ENCODE data around the gene MBD5.
"Not testable (repeated sequence)": the region's sequence is repeated elsewhere in the genome, so short reads cannot be mapped to it uniquely, and the experiment has no call there.

MBD5 gene

DNA sequence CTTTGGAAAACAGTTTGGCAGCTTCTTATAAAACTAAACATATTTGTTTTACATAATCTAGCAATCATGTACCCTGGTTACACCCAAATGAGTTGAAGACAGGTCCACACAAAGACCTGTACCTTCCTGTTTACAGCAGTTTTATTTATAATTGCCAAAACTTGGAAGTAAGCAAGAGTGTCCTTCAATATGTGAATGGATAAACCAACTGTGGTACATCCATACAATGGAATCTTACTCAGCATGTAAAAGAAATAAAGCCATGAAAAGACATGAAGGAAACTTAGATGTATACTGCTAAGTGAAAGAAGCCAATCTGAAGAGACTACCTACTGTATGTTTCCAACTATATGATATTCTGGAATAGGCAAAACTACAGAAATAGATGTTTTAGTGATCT is 24.1 kb upstream of the MBD5 start:
- H3K27ac ChIP-seq, result no peak overlapping the region

DNA sequence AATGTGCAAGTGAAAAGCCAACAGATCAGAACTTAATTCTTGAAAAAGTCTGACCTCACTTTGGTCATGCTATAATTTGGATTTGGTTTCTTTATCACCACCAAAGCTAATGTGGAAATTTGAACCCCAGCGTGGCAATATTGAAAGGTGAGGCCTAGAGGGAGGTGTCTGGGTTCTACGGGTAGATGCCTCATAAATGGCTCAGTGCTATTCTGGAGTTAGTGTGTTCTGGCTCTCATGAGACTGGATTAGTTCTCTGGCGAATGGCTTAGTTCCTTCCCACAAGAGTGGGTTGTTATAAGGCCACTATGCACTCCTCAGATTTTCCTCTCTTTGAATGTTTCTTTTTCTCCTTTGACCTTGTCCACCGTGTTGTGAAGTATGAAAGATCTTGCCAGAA is 22.7 kb upstream of the MBD5 start:
- H3K27ac ChIP-seq, result no peak overlapping the region
- no peak for TF ChIP-seq ZFX (IDR thresholded peaks at IDR 0.05; ENCODE audit: borderline replicate concordance)
- TF ChIP-seq, protein P1, sequence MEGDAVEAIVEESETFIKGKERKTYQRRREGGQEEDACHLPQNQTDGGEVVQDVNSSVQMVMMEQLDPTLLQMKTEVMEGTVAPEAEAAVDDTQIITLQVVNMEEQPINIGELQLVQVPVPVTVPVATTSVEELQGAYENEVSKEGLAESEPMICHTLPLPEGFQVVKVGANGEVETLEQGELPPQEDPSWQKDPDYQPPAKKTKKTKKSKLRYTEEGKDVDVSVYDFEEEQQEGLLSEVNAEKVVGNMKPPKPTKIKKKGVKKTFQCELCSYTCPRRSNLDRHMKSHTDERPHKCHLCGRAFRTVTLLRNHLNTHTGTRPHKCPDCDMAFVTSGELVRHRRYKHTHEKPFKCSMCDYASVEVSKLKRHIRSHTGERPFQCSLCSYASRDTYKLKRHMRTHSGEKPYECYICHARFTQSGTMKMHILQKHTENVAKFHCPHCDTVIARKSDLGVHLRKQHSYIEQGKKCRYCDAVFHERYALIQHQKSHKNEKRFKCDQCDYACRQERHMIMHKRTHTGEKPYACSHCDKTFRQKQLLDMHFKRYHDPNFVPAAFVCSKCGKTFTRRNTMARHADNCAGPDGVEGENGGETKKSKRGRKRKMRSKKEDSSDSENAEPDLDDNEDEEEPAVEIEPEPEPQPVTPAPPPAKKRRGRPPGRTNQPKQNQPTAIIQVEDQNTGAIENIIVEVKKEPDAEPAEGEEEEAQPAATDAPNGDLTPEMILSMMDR (IDR thresholded peaks at IDR 0.05), result no peak

More for the DNA sequence above, 24.1 kb upstream of the MBD5 start:
- TF ChIP-seq, protein P1 (IDR thresholded peaks at IDR 0.05), result no peak
- no peak for TF ChIP-seq ZFX (IDR thresholded peaks at IDR 0.05; ENCODE audit: borderline replicate concordance)

DNA sequence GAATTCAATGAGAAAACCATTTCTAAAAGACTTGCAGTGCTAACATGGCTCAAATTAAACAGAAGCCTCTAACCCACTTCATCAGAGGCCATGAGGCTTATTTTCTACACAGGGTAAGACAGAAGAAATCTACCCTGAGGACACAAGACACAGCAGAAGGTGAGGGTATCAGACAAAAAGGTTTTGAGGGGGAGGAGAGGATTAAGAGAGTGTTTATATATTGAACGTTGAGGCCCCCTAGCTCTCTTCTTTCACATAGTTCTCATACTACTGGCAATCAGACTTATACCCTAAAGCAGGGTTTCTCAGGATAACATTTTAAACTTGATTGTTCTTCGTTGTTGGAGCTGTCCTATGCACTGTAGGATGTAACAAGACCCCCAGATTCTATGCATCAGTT is 21.8 kb upstream of the MBD5 start:
- no peak overlapping the region for H3K27ac ChIP-seq
- TF ChIP-seq ZFX (IDR thresholded peaks at IDR 0.05; ENCODE audit: borderline replicate concordance), result no peak
- TF ChIP-seq, protein P1 (IDR thresholded peaks at IDR 0.05), result no peak

DNA sequence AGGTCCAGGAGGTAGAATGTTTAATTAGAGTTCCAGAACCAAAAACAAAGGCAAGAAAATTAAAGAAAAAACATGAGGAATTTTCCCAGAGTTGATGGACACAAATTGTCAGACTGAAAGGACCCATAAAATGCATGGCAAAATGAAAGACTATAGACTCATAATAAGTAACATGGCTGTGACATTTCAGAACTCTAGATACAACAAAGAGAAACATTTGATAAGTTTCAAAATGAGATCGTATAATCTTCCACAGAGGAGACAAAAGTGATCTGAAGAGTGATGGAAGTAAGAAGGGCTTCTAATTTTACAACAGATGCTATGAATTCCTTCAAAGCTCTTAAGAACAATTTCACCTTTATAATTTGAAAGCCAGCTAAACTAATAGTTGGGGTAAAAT is 20.8 kb upstream of the MBD5 start:
- no peak overlapping the region for H3K27ac ChIP-seq
- TF ChIP-seq ZFX (IDR thresholded peaks at IDR 0.05; ENCODE audit: borderline replicate concordance), result no peak
- TF ChIP-seq, protein P1 (IDR thresholded peaks at IDR 0.05), result no peak

DNA sequence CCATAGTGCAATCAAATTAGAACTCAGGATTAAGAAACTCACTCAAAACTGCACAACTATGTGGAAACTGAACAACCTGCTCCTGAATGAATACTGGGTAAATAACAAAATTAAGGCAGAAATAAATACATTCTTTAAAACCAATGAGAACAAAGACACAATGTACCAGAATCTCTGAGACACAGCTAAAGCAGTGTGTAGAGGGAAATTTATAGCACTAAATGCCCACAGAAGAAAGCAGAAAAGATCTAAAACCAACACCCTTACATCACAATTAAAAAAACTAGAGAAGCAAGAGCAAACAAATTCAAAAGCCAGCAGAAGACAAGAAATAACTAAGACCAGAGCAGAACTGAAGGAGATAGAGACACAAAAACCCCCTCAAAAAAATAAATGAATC is 18.5 kb upstream of the MBD5 start:
- H3K27ac ChIP-seq, result not testable (repeated sequence)

DNA sequence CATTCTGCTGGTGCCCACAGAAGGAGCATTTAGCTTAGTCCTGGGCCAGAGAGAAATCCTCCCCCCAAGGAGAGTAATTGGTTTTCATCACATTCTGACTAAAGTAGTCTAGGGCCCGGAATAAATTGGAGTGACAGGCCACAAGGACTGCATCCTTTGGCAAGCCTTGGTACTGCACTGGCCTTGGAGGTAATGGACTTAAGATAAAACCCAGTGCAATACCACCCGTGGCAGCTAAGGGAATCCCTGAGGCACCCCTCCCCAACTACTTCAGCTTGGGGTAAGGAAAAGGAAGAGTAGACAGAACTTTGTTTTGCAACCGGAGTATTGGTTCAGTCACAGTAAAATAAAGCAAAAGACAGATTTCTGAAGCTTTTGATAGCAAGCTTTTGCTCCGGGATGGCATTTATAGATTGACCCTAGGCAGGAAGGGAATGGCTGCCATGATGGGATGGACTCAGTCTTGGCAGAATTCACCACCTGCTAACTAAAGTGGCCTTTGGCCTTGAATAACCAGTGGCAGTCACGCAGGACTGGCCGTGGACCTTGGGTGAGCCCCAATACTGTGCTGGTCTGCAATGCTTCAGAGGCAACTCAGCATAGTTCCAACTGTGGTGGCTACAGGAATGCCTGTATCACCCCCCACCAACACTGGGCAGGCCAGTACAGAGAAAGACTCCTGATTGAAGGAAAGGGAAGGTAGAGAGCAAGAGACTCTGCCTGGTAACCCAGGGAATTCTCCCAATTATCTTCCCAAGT is 14.5 kb upstream of the MBD5 start:
- TF ChIP-seq, protein P1 (IDR thresholded peaks at IDR 0.05), result no peak
- no peak for TF ChIP-seq ZFX (IDR thresholded peaks at IDR 0.05; ENCODE audit: borderline replicate concordance)
- no peak overlapping the region for H3K27ac ChIP-seq

DNA sequence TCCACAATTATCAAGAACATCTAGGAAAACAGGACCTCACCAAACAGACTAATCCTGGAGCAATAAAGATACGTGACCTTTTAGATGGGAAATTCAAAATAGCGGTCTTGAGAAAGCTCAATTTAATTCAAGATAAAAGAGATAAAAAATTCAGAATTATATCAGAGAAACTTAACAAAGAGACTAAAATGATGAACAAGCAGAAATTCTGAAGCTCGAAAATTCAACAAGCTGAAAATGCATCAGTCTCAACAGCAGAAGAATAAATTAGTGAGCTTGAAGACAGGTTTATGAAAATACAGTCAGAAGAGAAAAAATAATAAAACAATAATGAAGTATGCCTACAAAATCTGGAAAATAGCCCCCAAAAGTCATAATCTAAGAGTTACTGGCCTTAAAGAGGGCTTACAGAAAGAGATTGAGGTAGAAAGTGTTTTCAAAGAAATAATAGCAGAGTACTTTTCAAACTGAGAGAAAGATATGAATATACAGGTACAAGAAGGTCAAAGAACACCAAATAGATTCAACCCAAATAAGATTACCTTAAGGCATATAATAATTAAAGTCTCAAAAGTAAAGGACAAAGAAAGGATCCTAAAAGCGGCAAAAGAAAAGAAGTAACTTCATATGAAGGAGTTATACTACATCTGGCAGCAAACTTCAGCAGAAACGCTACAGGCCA is 13.5 kb upstream of the MBD5 start:
- H3K27ac ChIP-seq, result no peak overlapping the region
- TF ChIP-seq ZFX (IDR thresholded peaks at IDR 0.05; ENCODE audit: borderline replicate concordance), result no peak
- TF ChIP-seq, protein P1 (IDR thresholded peaks at IDR 0.05), result no peak

DNA sequence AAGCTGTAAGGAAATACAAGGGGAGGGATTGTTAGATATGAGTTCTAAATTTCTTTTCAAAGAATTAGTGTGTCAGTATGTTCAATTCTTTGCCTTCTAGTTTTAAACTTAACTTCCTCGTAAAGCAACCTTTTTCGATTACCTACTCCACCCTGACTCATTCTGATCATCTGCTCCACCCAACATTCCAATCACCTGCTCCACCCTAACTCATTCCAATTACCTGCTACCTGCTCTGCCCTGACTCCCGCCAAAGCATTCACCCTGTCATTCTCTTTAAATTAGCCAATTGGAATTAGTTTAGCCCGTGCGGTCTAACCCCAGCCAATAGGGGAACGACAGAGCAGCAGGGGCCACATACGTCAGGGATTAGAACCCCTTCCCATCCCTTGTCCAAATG is 12.5 kb upstream of the MBD5 start:
- H3K27ac ChIP-seq, result not testable (repeated sequence)
